ENCODE results near the gene CCDC117. TPM values are rescaled to one million over a fixed set of nuclear protein-coding genes. Genes with fewer than 3 reads are reported as not detected.

The CCDC117 gene
- polyA plus RNA-seq, 1 of the 3 experiments (the other 2 are of a cell fraction): 4.2 TPM

DNA sequence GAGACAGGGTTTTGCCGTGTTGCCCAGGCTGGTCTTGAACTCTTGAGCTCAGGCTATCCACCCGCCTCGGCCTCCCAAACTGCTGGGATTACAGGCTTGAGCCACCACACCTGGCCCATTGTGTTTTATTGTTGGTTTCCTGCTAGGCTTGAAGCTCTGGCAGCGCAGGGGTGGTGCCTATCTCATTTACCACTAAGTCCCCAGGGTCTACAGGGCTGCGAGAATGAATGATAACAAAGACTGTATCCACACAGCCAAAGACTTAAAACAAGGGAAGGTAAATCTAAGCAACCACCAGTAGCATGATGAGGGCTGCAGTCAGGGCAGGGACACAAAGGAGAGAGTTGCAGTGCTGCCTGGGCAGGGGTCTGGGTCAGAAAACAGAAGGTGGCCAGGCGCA is 65.1 kb downstream of the CCDC117 start:
- Histone ChIP-seq H2AFZ (ENCODE audit: low read depth) (no peak overlapping the region), H3K27me3 (ENCODE audit: insufficient read depth) (no peaks in the 10 kb centered on the region), H3K4me1 (ENCODE audit: control insufficient read depth in 1 of 2, insufficient read depth in 2 of 2, low read depth in 1 of 2, low read length in 1 of 2) (no peaks in the 10 kb centered on the region), H3F3A (replicated peaks; ENCODE audit: insufficient read depth) (no peaks in the 10 kb centered on the region), H4K20me1 (ENCODE audit: insufficient read depth) (no peaks in the 10 kb centered on the region), H3K9me2 (no peaks in the 10 kb centered on the region), H3K9me3 (no peaks in the 10 kb centered on the region), H3K79me2 (ENCODE audit: insufficient read depth) (no peaks in the 10 kb centered on the region), H3K36me3 (replicated peaks in 1 of 2; ENCODE audit: control insufficient read depth in 1 of 2, insufficient read depth in 2 of 2, low read length in 1 of 2) (no peaks in the 10 kb centered on the region), H3K4me3 (ENCODE audit: low read depth in 2 of 2, low read length in 1 of 2) (no peak overlapping the region), H3K4me2 (no peak overlapping the region), H3K9ac (no peak overlapping the region), H3K27ac (ENCODE audit: low read depth in 2 of 2, low read length in 1 of 2) (no peak overlapping the region)
- ChIA-PET CTCF (interaction anchor here (1.0 to 1.2 kb wide), 2 partner anchors 204 to 237 kb away, joined by 4 to 7 read pairs; no protein-coding TSS in a partner anchor), POLR2A (no interaction called here)
- 98% methylated on average over 6 of the region's 6 CpGs for WGBS (ENCODE audit: low lambda C conversion rate)
- DNase-seq: no peak
- TF ChIP-seq MXI1 (IDR thresholded peaks at IDR 0.05; ENCODE audit: low read depth, low read length) (no peak), RXRA (IDR thresholded peaks at IDR 0.05; ENCODE audit: borderline replicate concordance, low read depth) (no peak), EZH2phosphoT487 (IDR thresholded peaks at IDR 0.05; ENCODE audit: borderline replicate concordance, low read depth) (no peak), SIN3A (IDR thresholded peaks at IDR 0.05; ENCODE audit: borderline replicate concordance, low read depth, low read length) (no peak), MEF2A (IDR thresholded peaks at IDR 0.05; ENCODE audit: borderline replicate concordance, low read depth) (no peak), JUND (IDR thresholded peaks at IDR 0.05) (no peak), GATA2 (CRISPR knock-in tag; IDR thresholded peaks at IDR 0.05) (no peak), RCOR1 (IDR thresholded peaks at IDR 0.05; ENCODE audit: low read length) (no peak), RFX5 (IDR thresholded peaks at IDR 0.05; ENCODE audit: low read length) (no peak), TCF12 (IDR thresholded peaks at IDR 0.05) (no peak), SMC3 (IDR thresholded peaks at IDR 0.05; ENCODE audit: low read depth, low read length) (no peak), RAD21 (IDR thresholded peaks at IDR 0.05; ENCODE audit: low read length) (no peak), NRF1 (IDR thresholded peaks at IDR 0.05; ENCODE audit: low read depth, low read length) (no peak), FOSL2 (IDR thresholded peaks at IDR 0.05; ENCODE audit: borderline replicate concordance, low read depth) (no peak), TEAD4 (IDR thresholded peaks at IDR 0.05; ENCODE audit: borderline replicate concordance, insufficient read depth) (no peak), EP300 (IDR thresholded peaks at IDR 0.05; ENCODE audit: borderline replicate concordance in 1 of 2, low read depth in 1 of 2, low read length in 1 of 2) (no peak)
- TF ChIP-seq, protein P1, sequence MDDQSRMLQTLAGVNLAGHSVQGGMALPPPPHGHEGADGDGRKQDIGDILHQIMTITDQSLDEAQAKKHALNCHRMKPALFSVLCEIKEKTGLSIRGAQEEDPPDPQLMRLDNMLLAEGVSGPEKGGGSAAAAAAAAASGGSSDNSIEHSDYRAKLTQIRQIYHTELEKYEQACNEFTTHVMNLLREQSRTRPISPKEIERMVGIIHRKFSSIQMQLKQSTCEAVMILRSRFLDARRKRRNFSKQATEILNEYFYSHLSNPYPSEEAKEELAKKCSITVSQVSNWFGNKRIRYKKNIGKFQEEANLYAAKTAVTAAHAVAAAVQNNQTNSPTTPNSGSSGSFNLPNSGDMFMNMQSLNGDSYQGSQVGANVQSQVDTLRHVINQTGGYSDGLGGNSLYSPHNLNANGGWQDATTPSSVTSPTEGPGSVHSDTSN (IDR thresholded peaks at IDR 0.05): no peak
- TF ChIP-seq, protein P2, sequence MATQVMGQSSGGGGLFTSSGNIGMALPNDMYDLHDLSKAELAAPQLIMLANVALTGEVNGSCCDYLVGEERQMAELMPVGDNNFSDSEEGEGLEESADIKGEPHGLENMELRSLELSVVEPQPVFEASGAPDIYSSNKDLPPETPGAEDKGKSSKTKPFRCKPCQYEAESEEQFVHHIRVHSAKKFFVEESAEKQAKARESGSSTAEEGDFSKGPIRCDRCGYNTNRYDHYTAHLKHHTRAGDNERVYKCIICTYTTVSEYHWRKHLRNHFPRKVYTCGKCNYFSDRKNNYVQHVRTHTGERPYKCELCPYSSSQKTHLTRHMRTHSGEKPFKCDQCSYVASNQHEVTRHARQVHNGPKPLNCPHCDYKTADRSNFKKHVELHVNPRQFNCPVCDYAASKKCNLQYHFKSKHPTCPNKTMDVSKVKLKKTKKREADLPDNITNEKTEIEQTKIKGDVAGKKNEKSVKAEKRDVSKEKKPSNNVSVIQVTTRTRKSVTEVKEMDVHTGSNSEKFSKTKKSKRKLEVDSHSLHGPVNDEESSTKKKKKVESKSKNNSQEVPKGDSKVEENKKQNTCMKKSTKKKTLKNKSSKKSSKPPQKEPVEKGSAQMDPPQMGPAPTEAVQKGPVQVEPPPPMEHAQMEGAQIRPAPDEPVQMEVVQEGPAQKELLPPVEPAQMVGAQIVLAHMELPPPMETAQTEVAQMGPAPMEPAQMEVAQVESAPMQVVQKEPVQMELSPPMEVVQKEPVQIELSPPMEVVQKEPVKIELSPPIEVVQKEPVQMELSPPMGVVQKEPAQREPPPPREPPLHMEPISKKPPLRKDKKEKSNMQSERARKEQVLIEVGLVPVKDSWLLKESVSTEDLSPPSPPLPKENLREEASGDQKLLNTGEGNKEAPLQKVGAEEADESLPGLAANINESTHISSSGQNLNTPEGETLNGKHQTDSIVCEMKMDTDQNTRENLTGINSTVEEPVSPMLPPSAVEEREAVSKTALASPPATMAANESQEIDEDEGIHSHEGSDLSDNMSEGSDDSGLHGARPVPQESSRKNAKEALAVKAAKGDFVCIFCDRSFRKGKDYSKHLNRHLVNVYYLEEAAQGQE (IDR thresholded peaks at IDR 0.05; ENCODE audit: low read depth, low read length): no peak

Small RNAs within 50 kb of the gene (small RNA-seq; reads per million reads assigned to genes)
- 0 reads per million in 7 experiments for gene Z93930.1

Other genes with a start within 250 kb of the CCDC117 start
- gene TTC28, start 92.9 kb upstream of the CCDC117 start, polyA plus RNA-seq (2012; rRNA removed): 5.8 and 5.9 TPM in 2 replicates
- 12.0 and 20.7 TPM in 2 replicates for gene CHEK2, start 30.9 kb upstream of the CCDC117 start, polyA plus RNA-seq (2012; rRNA removed)
- 19.1 and 19.9 TPM in 2 replicates for gene HSCB, start 30.7 kb upstream of the CCDC117 start, polyA plus RNA-seq (2012; rRNA removed)
- 55.6 and 67.6 TPM in 2 replicates for gene XBP1, start 27.9 kb downstream of the CCDC117 start, polyA plus RNA-seq (2012; rRNA removed)
- 2.9 and 4.2 TPM in 2 replicates for gene ZNRF3, start 110.9 kb downstream of the CCDC117 start, polyA plus RNA-seq (2012; rRNA removed)